Psoas muscle (tissue), 8 donors: ENCODE data around the gene CDHR3. TPM values are rescaled to one million over a fixed set of nuclear protein-coding genes. Genes with fewer than 3 reads are reported as not detected.

Source experiments
- ATAC-seq, 4 donors: fragments of 200-7000 bp; cut with Tn5 transposase; one replicate each; pipeline ENCODE4 v1.9.1; 2020; ENCODE audit warnings: moderate library complexity in 3 of 4, mild to moderate bottlenecking in 2 of 4
- DNase-seq, 2 donors: peaks; one replicate each; pipeline ENCODE4 v3.0.0-alpha.2; 2020
- H3K27ac ChIP-seq: fragments of 200-600 bp; one replicate; pipeline ENCODE4 v1.8.0; 2022
- H3K27me3 ChIP-seq, 3 donors: fragments of 200-600 bp in 1 of 3; one replicate each; pipeline versions ENCODE4 v1.6.1 to v1.8.0; 2013 to 2022; ENCODE audit warnings: low read length in 2 of 3, mild to moderate bottlenecking in 2 of 3, moderate library complexity in 1 of 3; ENCODE audit not compliant: insufficient read depth in 3 of 3
- H3K36me3 ChIP-seq, 2 donors: fragments of 200-600 bp in 1 of 2; one replicate each; pipeline versions ENCODE4 v1.6.1 to v1.8.0; 2013 to 2022; ENCODE audit warnings: low read depth in 1 of 2, mild to moderate bottlenecking in 1 of 2, moderate library complexity in 1 of 2; ENCODE audit not compliant: insufficient read depth in 1 of 2
- H3K4me1 ChIP-seq: fragments of 200-600 bp; one replicate; pipeline ENCODE4 v1.8.0; 2022
- H3K4me3 ChIP-seq: fragments of 200-600 bp; one replicate; pipeline ENCODE4 v1.8.0; 2022; ENCODE audit warnings: mild to moderate bottlenecking
- H3K9me3 ChIP-seq: fragments of 200-600 bp; one replicate; pipeline ENCODE4 v1.8.0; 2022
- WGBS, 3 donors: extraction: QIAGEN DNeasy Blood & Tissue Kit; methylation state at CpG; one replicate each; pipeline versions ENCODE4 v1.1.6 to v1.1.7; 2013; 5-methylcytosine and 5-hydroxymethylcytosine counted together
- intact Hi-C, 2 donors: fragments of 100-400 bp; cut with DNase I; formaldehyde crosslinking; loops; one replicate each; pipeline versions ENCODE4 v1.11.0 to v1.14.2; 2022
- polyA plus RNA-seq, 3 donors: library from polyadenylated mRNA; stranded (reverse); fragments of 200-250 nt; gene quantifications; one replicate each; pipeline ENCODE4 v1.2.3, GENCODE V29; 2013
- total RNA-seq, 4 donors: library from RNA; stranded (reverse); fragmentation: NEBNext Ultra II Directional in 2 of 4; extraction: Animal tissue kit (Norgen Biotek cat#: 25700) in 2 of 4; gene quantifications; one replicate each; pipeline versions ENCODE4 v1.2.1 to v1.2.4, GENCODE V29; 2021 to 2023
- TF ChIP-seq, protein P1 (sequence below): fragments of 200-600 bp; IDR thresholded peaks from one replicate; pipeline ENCODE4 v1.8.0; 2022; ENCODE audit warnings: antibody characterized with exemption
- donor health status: healthy with polysubstance abuse.
- donor health status: DM: no; HTN: no; CAD: no; lungs with moderate emphysema.
- donor health status: Bipolar disorder and iron deficiency.
- donor health status: healthy.
- donor health status: DM: yes; HTN: yes; CAD: no.
- donor health status: DM: no; HTN: no; CAD: no.
- donor health status: DM: no; HTN: no; CAD: no.
- donor health status: DM: yes; HTN: yes; CAD: no.

CDHR3 gene
- total and polyA plus RNA-seq, 7 donors, result 0.30 to 1.7 (median 0.44) TPM

DNA sequence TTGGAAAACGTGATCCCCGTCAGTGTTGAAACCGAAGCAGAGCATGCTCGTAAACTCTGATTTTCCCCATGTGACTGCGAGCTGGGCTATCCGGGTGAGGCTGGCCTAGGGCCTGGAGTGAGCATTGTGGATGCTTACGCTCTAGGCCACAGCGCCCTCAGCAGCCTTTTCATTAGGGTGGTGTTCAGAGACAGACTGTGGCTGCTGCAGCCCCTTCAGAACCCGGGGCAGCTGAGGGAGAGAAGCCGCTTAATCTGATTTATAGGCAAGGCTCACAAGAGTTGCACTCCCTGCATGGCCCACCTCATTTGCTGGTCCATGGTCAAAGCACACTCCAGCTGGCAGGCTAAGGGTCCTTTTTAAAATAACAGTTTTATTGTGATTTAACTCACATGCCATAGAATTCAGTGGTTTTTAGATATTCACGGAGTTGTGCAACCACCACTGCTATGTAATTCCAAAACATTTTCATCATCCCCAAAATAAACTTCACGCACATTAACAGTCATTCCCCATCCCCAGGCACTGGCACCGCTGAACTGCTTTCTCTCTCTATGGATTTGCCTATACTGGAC, 76.5 kb downstream of the CDHR3 start:
- no peak overlapping the region for H3K4me3 ChIP-seq
- TF ChIP-seq, protein P1, sequence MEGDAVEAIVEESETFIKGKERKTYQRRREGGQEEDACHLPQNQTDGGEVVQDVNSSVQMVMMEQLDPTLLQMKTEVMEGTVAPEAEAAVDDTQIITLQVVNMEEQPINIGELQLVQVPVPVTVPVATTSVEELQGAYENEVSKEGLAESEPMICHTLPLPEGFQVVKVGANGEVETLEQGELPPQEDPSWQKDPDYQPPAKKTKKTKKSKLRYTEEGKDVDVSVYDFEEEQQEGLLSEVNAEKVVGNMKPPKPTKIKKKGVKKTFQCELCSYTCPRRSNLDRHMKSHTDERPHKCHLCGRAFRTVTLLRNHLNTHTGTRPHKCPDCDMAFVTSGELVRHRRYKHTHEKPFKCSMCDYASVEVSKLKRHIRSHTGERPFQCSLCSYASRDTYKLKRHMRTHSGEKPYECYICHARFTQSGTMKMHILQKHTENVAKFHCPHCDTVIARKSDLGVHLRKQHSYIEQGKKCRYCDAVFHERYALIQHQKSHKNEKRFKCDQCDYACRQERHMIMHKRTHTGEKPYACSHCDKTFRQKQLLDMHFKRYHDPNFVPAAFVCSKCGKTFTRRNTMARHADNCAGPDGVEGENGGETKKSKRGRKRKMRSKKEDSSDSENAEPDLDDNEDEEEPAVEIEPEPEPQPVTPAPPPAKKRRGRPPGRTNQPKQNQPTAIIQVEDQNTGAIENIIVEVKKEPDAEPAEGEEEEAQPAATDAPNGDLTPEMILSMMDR, result no peak
- DNase-seq, result no peak
- no peaks in the 10 kb centered on the region for H3K27me3 ChIP-seq
- ATAC-seq, result no peak
- intact Hi-C loops, result loop anchor here (2.0 to 5.0 kb wide), 3 partner anchors 107 to 385 kb away; no protein-coding TSS in a partner anchor
- H3K27ac ChIP-seq, result no peak overlapping the region
- no peaks in the 10 kb centered on the region for H3K36me3 ChIP-seq
- 80 to 88% (median 81%) methylated on average over 13 of the region's 13 CpGs for WGBS, 3 donors
- no peaks in the 10 kb centered on the region for H3K9me3 ChIP-seq
- H3K4me1 ChIP-seq, result peaks cover 10% of the 10 kb centered on the region

DNA sequence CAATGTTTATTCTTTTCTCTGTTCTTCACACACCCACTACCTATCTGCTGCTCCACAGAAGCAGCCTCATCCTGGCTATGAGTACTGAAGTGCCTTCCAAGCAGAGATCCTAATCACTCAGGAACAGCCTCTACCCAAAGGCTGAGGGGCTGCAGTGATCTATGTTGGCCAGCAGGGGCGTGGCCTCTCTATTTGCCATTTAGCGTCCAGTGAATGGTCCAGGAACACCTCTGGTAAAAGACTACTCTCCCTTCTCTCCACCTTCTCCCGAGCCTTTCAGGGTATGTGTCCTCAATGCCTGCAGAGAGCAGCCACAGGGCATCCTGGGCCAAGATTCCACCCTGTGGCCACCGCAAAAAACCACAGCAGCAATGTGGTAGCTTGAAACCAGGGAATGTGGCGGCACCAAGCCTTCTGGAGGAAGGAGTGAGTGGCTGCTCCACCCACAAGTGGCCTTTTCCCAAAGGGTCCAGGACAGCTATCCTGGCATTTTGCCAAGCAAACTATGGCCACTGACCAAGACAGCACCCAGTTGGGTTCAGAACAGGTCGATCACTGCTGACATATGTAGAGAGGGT, 78.2 kb downstream of the CDHR3 start:
- Histone ChIP-seq H3K27ac (no peak overlapping the region), H3K9me3 (no peaks in the 10 kb centered on the region), H3K36me3 (no peaks in the 10 kb centered on the region), H3K4me1 (peaks cover 10% of the 10 kb centered on the region), H3K27me3 (no peaks in the 10 kb centered on the region), H3K4me3 (no peak overlapping the region)
- ATAC-seq (peak in 3 of 4 donors; percentile 51 to 65 (median 61)), DNase-seq (no peak)
- WGBS, 3 donors, result 42 to 55% (median 50%) methylated on average over 6 of the region's 6 CpGs
- intact Hi-C loops, result loop anchor here (2.0 to 5.0 kb wide), 3 partner anchors 109 to 386 kb away; no protein-coding TSS in a partner anchor
- TF ChIP-seq, protein P1, result peak; percentile 62

DNA sequence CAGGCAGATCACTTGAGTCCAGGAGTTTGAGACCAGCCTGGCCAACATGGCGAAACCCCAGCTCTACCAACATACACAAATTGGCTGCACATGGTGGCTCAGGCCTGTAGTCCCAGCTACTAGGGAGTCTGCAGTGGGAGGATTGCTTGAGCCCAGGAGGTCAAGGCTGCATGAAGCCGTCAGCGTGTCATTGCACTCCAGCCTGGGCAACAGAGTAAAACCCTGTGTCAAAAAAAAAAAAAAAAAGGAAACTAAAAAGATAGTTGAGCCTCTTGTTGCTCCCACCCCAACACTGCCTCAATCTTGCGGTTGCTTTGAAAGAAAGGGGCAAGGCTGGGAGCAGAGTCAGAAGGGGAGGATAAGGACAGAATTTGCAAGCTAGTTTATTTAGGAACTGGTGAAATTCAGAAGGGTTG, 79.1 kb downstream of the CDHR3 start:
- DNase-seq, result no peak
- no peak overlapping the region for H3K27ac ChIP-seq
- intact Hi-C loops, result loop anchor here in 1 of 2 donors (1.0 to 5.0 kb wide), 2 partner anchors 110 to 282 kb away; no protein-coding TSS in a partner anchor
- 87 to 94% (median 88%) methylated on average over 4 of the region's 4 CpGs for WGBS, 3 donors
- H3K36me3 ChIP-seq, result no peaks in the 10 kb centered on the region
- H3K27me3 ChIP-seq, result no peaks in the 10 kb centered on the region
- ATAC-seq, result peak in 1 of 4 donors; percentile 10
- no peaks in the 10 kb centered on the region for H3K9me3 ChIP-seq
- peaks cover 10% of the 10 kb centered on the region for H3K4me1 ChIP-seq
- TF ChIP-seq, protein P1, result no peak
- H3K4me3 ChIP-seq, result no peak overlapping the region

DNA sequence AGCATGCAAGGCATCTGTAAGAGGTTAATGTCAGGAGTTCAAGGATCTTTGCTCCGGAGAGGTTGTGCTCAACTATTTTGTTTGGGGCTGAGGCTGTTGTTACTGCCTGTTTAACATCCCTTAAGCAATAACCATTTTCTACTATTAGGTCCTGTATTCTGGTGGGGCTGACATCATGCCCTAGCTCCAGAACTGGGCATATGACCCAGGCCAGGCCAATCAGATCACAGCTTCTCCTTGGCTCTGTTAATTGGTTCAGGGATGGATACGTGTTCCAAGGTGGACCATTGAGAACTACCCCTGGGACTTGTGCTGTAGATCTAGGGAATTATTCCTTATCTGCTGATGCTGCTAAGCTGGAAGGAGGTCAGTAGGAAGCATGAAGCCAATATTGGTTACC, 82.1 kb downstream of the CDHR3 start:
- DNase-seq (no peak), ATAC-seq (no peak)
- H3K4me1 ChIP-seq, result peaks cover 10% of the 10 kb centered on the region
- H3K9me3 ChIP-seq, result no peaks in the 10 kb centered on the region
- TF ChIP-seq, protein P1, result no peak
- no peak overlapping the region for H3K27ac ChIP-seq
- H3K36me3 ChIP-seq, result no peaks in the 10 kb centered on the region
- no peak overlapping the region for H3K4me3 ChIP-seq
- no peaks in the 10 kb centered on the region for H3K27me3 ChIP-seq
- intact Hi-C loops, result loop anchor here in 1 of 2 donors (2.0 kb wide), 1 partner anchor 392 kb away; no protein-coding TSS in a partner anchor
- WGBS, 3 donors, result 52 to 70% (median 56%) methylated on average over 2 of the region's 2 CpGs
